K562 (cell line): Measurements from ENCODE around the gene KLRD1. TPM values are rescaled to one million over a fixed set of nuclear protein-coding genes. Genes with fewer than 3 reads are reported as not detected.

ENCODE experiments used
- ATAC-seq: fragments of 200-7000 bp; cut with Tn5 transposase; 3 replicates; pipeline ENCODE4 v1.9.1; 2020; ENCODE audit warnings: moderate library complexity
- BruUV-seq: library from RNA; stranded (reverse); fragments of 400-500 nt; replicated peaks from 2 replicates; lab custom pipeline; 2021; lab: Mats Ljungman, UMichigan
- CTCF ChIA-PET: fragments of 300-600 bp; formaldehyde crosslinking; extraction: SDS; loops from one replicate; lab custom pipeline; 2021; ENCODE audit warnings: low intra/inter-chr PET ratio; lab: Yijun Ruan, JAX
- POLR2A ChIA-PET: fragments of 300-600, 350-650 bp; sonication (Branson Sonifier 250); formaldehyde crosslinking; extraction: SDS; loops from one replicate; lab custom pipeline; 2021; ENCODE audit warnings: antibody characterized with exemption, inconsistent platforms; lab: Yijun Ruan, JAX
- DNase-seq, 4 experiments: peaks; one replicate each; pipeline versions ENCODE4 v3.0.0 to v3.0.0-alpha.2; 2011 to 2018; ENCODE audit warnings: low spot score in 3 of 4, mixed read lengths in 3 of 4; ENCODE audit errors: extremely low read depth in 1 of 4
- FAIRE-seq: peaks from 2 replicates; lab custom pipeline; 2011; peaks lifted over from hg19 to GRCh38; lab: Jason Lieb, UNC
- H2AFZ ChIP-seq: 2 replicates; pipeline ENCODE4 v1.6.0; 2011; ENCODE audit warnings: low read depth, low read length, control low read depth, inconsistent platforms
- H3K27ac ChIP-seq: fragments of 200-600 bp; 3 replicates; pipeline ENCODE4 v1.8.0; 2011; ENCODE audit warnings: low read depth, mild to moderate bottlenecking, control low read depth, inconsistent platforms, low read length, moderate library complexity, mixed read lengths; ENCODE audit errors: extremely low read depth
- H3K27me3 ChIP-seq, 2 experiments: fragments of 300-600 bp in 1 of 2; 2 replicates in 1 of 2; 3 replicates in 1 of 2; pipeline versions ENCODE4 v1.6.0 to v1.8.0; 2011; ENCODE audit warnings: inconsistent platforms in 2 of 2, low read length in 2 of 2, mild to moderate bottlenecking in 1 of 2, mixed read lengths in 1 of 2, moderate library complexity in 1 of 2; ENCODE audit not compliant: control insufficient read depth in 2 of 2, insufficient read depth in 2 of 2
- H3K36me3 ChIP-seq: fragments of 300-600 bp; 3 replicates; pipeline ENCODE4 v1.8.0; 2011; ENCODE audit warnings: mild to moderate bottlenecking, low read length, inconsistent platforms; ENCODE audit not compliant: control insufficient read depth, insufficient read depth
- H3K4me1 ChIP-seq, 2 experiments: fragments of 200-600 bp in 1 of 2; replicated peaks in 1 of 2; 2 replicates in 1 of 2; 3 replicates in 1 of 2; pipeline versions ENCODE4 v1.5.1 to v1.8.0; 2011; ENCODE audit warnings: inconsistent platforms in 2 of 2, low read length in 2 of 2, mild to moderate bottlenecking in 1 of 2, mixed read lengths in 1 of 2, moderate library complexity in 1 of 2; ENCODE audit not compliant: control insufficient read depth in 2 of 2, insufficient read depth in 2 of 2
- H3K4me2 ChIP-seq: 2 replicates; pipeline ENCODE4 v1.6.1; 2011; ENCODE audit warnings: low read length, control low read depth, inconsistent platforms, mixed read lengths; ENCODE audit not compliant: insufficient read depth
- H3K4me3 ChIP-seq: fragments of 200-600 bp; sonication (generic), shearing (Covaris generic); 2 replicates; pipeline ENCODE4 v1.5.1; 2016; ENCODE audit warnings: control low read depth, inconsistent platforms
- H3K79me2 ChIP-seq: fragments of 200-600 bp; 3 replicates; pipeline ENCODE4 v1.8.0; 2011; ENCODE audit warnings: low read length, inconsistent platforms; ENCODE audit not compliant: control insufficient read depth, insufficient read depth
- H3K9ac ChIP-seq, 2 experiments: 2 replicates each; pipeline versions ENCODE4 v1.6.0 to v1.6.1; 2011; ENCODE audit warnings: low read depth in 2 of 2, low read length in 2 of 2, control low read depth in 1 of 2, inconsistent platforms in 1 of 2, mild to moderate bottlenecking in 1 of 2, mixed read lengths in 1 of 2; ENCODE audit not compliant: insufficient read depth in 1 of 2
- H3K9me1 ChIP-seq: one replicate; pipeline ENCODE4 v1.6.0; 2011; ENCODE audit warnings: inconsistent platforms, mild to moderate bottlenecking, low read length, moderate library complexity; ENCODE audit not compliant: control insufficient read depth, insufficient read depth
- H3K9me3 ChIP-seq: replicated peaks from 2 replicates; pipeline ENCODE4 v1.5.1; 2011; ENCODE audit warnings: low read depth, low read length, inconsistent platforms; ENCODE audit not compliant: control insufficient read depth, insufficient read depth
- H4K20me1 ChIP-seq: replicated peaks from 2 replicates; pipeline ENCODE4 v1.6.1; 2011; ENCODE audit warnings: low read length, inconsistent platforms, mixed read lengths; ENCODE audit not compliant: control insufficient read depth, insufficient read depth
- C11orf30 ChIP-seq: fragments of 450-650 bp; IDR thresholded peaks from 2 replicates; pipeline ENCODE4 v1.6.1; 2016; ENCODE audit warnings: low read depth, mild to moderate bottlenecking
- HBP1 ChIP-seq: fragments of 450-650 bp; formaldehyde crosslinking; IDR thresholded peaks from 2 replicates; pipeline ENCODE4 v1.4.0; 2022; ENCODE audit warnings: missing genetic modification characterization
- KDM1A ChIP-seq, 2 experiments: fragments of 450-650 bp; IDR thresholded peaks; 2 replicates each; pipeline ENCODE4 v1.6.1; 2016; ENCODE audit warnings: mild to moderate bottlenecking in 2 of 2
- NONO ChIP-seq, 2 experiments: fragments of 200-400 bp in 1 of 2; fragments of 450-650 bp in 1 of 2; formaldehyde crosslinking in 1 of 2; IDR thresholded peaks; 2 replicates each; pipeline ENCODE4 v1.6.1; 2017; ENCODE audit warnings: low read depth in 2 of 2, mild to moderate bottlenecking in 2 of 2, moderate library complexity in 2 of 2, low read length in 1 of 2
- PPARD ChIP-seq: fragments of 250-450 bp; sonication (Bioruptor Pico); IDR thresholded peaks from 2 replicates; pipeline ENCODE4 v1.8.0; 2022; ENCODE audit warnings: inconsistent platforms, mild to moderate bottlenecking, moderate library complexity
- SRSF3 ChIP-seq: fragments of 200-400 bp; formaldehyde crosslinking; IDR thresholded peaks from 2 replicates; pipeline ENCODE4 v1.6.1; 2016; ENCODE audit warnings: mild to moderate bottlenecking, low read length, moderate library complexity; ENCODE audit not compliant: insufficient read depth
- THRB ChIP-seq: fragments of 450-650 bp; formaldehyde crosslinking; conservative IDR thresholded peaks from 2 replicates; pipeline ENCODE4 v1.4.0; 2022; ENCODE audit warnings: mild to moderate bottlenecking, missing genetic modification characterization
- WGBS: fragments of 100-300 bp; shearing (Covaris generic); methylation state at CpG from one replicate; pipeline ENCODE4 v1.1.6; 2016; ENCODE audit warnings: low coverage, mixed read lengths; ENCODE audit not compliant: insufficient coverage; ENCODE audit errors: missing lambda C conversion rate; 5-methylcytosine and 5-hydroxymethylcytosine counted together
- in situ Hi-C: fragments of 300-500 bp; cut with MboI; formaldehyde crosslinking; loops from 4 replicates; pipeline ENCODE4 v1.15.0; 2018; ENCODE audit warnings: inconsistent platforms, mixed read lengths
- intact Hi-C: fragments of 100-400 bp; cut with micrococcal nuclease; formaldehyde crosslinking; loops from 2 replicates; pipeline ENCODE4 v1.14.2; 2022
- polyA plus RNA-seq, 8 experiments: library from polyadenylated mRNA; depleted of rRNA in 4 of 8; stranded (reverse) in 5 of 8; unstranded in 3 of 8; fragments of >200 nt; fragmentation: Nextera tagmentation in 2 of 8; fragmentation: Illumina TruSeq in 1 of 8; extraction: Ambion mirVana in 2 of 8; extraction: Trizol in 1 of 8; gene quantifications; 2 replicates each; pipeline versions ENCODE4 v1.2.1 to v1.2.3, GENCODE V29; 2011 to 2014; ENCODE audit warnings: inconsistent platforms in 1 of 8, missing spikeins in 1 of 8
- total RNA-seq, 7 experiments: library from RNA; depleted of rRNA in 6 of 7; stranded (reverse); fragments of >200 nt in 6 of 7; fragmentation: Illumina TruSeq in 2 of 7; extraction: Trizol in 2 of 7; gene quantifications; 2 replicates each; pipeline versions ENCODE4 v1.2.1 to v1.2.3, GENCODE V29; 2011 to 2021; ENCODE audit warnings: low replicate concordance in 1 of 7
- TF ChIP-seq, protein P1 (sequence below): IDR thresholded peaks from 2 replicates; pipeline ENCODE4 v1.6.1; 2014; ENCODE audit warnings: antibody characterized with exemption

KLRD1 gene
- total and polyA plus RNA-seq, 9 of the 15 experiments (the other 6 are each of a cell fraction or from before 2014, with no cell fraction given): not detected

DNA sequence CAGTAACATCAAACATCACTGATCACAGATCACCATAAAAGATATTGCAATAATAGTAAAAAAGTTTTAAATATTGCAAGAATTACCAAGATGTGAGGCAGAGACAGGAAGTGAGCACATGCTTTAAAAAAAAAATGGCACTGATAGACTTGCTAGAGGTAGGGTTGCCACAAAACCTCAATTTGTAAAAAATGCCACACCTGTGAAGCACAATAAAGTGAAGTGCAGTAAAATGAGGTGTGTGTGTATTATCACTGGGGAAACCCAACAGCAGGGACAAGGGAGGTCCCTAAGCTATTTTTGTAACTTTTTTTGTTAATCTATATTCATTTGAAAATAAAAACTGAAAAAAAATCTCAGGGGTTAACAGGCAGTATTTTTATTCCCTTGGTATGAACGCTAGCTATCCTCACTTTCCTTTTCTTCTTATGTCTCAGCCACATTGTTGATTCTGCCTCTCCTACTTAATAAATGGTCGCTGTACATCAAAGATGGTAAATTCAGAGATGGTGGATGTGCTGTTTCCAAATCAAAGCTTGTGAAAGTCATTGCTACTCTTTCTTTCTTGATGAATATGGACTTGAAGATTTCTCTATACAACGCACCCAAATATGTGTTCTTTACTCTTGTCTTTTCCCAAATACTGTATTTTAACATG, 14.0 kb upstream of the KLRD1 start (continued):
- no peak for TF ChIP-seq HBP1 (CRISPR knock-in tag)
- TF ChIP-seq C11orf30: no peak
- TF ChIP-seq, all 486 proteins: peak for 0

DNA sequence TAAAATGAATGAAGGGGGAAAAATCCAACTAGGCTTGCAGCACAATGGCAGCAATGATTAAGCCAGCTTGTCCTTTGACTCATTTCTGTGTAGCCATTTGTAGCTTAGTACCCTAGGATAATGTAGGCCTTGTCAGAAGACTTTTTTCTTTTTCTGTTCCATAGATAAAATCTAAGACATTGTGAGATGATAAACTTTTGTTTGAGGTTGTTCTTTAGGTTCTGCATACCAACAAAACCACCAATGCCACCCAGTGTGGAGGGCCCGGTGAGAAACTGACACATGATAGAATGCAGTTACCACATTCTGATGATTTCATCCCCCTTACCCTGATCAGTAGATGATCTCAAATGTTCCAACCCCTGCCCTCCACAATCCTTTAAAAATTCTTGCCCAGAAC, 6.6 kb upstream of the KLRD1 start:
- DNase-seq (no peak), ATAC-seq (no peak), FAIRE-seq (no peak)
- no peaks in the 10 kb centered on the region for H3K9me3 ChIP-seq
- ChIA-PET CTCF (no interaction called here), POLR2A (interaction anchor here (0.8 to 0.9 kb wide), 2 partner anchors 58 to 346 kb away, joined by 3 read pairs; no protein-coding TSS in a partner anchor)
- no peaks in the 10 kb centered on the region for H3K27me3 ChIP-seq
- BruUV-seq: no TSS peak
- no peaks in the 10 kb centered on the region for H3K79me2 ChIP-seq
- H3K9me1 ChIP-seq: no peaks in the 10 kb centered on the region
- H3K9ac ChIP-seq: no peak overlapping the region
- 10% methylated on average over 1 of the region's 1 CpG for WGBS
- intact Hi-C loops: no loop called here
- H3K4me3 ChIP-seq: no peak overlapping the region
- no peak overlapping the region for H2AFZ ChIP-seq
- H3K4me1 ChIP-seq: no peaks in the 10 kb centered on the region
- no peaks in the 10 kb centered on the region for H4K20me1 ChIP-seq
- H3K27ac ChIP-seq: no peak overlapping the region
- no peaks in the 10 kb centered on the region for H3K36me3 ChIP-seq
- H3K4me2 ChIP-seq: no peak overlapping the region
- in situ Hi-C loops: no loop called here
- TF ChIP-seq, protein P1, sequence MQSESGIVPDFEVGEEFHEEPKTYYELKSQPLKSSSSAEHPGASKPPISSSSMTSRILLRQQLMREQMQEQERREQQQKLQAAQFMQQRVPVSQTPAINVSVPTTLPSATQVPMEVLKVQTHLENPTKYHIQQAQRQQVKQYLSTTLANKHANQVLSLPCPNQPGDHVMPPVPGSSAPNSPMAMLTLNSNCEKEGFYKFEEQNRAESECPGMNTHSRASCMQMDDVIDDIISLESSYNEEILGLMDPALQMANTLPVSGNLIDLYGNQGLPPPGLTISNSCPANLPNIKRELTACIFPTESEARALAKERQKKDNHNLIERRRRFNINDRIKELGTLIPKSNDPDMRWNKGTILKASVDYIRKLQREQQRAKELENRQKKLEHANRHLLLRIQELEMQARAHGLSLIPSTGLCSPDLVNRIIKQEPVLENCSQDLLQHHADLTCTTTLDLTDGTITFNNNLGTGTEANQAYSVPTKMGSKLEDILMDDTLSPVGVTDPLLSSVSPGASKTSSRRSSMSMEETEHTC: no peak
- TF ChIP-seq KDM1A (IDR thresholded peaks at IDR 0.05): no peak
- no peak for TF ChIP-seq NONO (IDR thresholded peaks at IDR 0.05; ENCODE audit: low read depth in 2 of 2, low read length in 1 of 2)
- no peak for TF ChIP-seq SRSF3
- no peak for TF ChIP-seq PPARD (CRISPR knock-in tag)
- no peak for TF ChIP-seq THRB (CRISPR knock-in tag)
